ENCODE measurements around the gene SIK2. TPM values are rescaled to one million over a fixed set of nuclear protein-coding genes. Genes with fewer than 3 reads are reported as not detected.
"Not testable (repeated sequence)": the region's sequence is repeated elsewhere in the genome, so short reads cannot be mapped to it uniquely, and the experiment has no call there.

Gene SIK2
- total RNA-seq, 2 donors from 2014 or later, result 16.2 to 21.3 TPM

DNA sequence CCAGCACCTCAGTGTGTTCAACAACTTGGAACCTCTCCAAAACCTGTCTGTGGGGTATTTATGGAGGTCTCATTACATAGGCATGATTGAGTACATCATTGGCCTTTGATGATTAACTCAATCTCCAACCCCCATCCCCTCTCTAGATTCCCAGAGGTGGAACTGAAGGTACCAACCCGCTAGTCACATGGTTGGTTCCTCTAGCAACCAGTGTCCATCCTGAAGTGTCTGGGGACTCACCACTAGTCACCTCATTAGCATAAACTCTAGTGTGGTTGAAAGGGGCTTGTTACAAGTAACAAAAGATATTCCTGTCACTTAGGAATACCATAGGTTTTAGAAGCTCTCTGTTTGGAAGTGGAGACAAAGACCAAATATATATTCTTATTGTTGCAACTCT lies 40.3 kb downstream of the SIK2 start:
- H3K4me3 ChIP-seq, result no peak overlapping the region
- H3K27ac ChIP-seq, result no peak overlapping the region
- no peaks in the 10 kb centered on the region for H3K4me1 ChIP-seq
- no peak for DNase-seq
- no peaks in the 10 kb centered on the region for H3K9me3 ChIP-seq
- TF ChIP-seq, protein P1, sequence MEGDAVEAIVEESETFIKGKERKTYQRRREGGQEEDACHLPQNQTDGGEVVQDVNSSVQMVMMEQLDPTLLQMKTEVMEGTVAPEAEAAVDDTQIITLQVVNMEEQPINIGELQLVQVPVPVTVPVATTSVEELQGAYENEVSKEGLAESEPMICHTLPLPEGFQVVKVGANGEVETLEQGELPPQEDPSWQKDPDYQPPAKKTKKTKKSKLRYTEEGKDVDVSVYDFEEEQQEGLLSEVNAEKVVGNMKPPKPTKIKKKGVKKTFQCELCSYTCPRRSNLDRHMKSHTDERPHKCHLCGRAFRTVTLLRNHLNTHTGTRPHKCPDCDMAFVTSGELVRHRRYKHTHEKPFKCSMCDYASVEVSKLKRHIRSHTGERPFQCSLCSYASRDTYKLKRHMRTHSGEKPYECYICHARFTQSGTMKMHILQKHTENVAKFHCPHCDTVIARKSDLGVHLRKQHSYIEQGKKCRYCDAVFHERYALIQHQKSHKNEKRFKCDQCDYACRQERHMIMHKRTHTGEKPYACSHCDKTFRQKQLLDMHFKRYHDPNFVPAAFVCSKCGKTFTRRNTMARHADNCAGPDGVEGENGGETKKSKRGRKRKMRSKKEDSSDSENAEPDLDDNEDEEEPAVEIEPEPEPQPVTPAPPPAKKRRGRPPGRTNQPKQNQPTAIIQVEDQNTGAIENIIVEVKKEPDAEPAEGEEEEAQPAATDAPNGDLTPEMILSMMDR (IDR thresholded peaks at IDR 0.05), result no peak
- H3K27me3 ChIP-seq, result no peaks in the 10 kb centered on the region
- no peaks in the 10 kb centered on the region for H3K36me3 ChIP-seq
- intact Hi-C loops (cut with DNase I), result no loop called here
- no peak overlapping the region for H3K9ac ChIP-seq (ENCODE audit: low read depth in 2 of 2, low read length in 2 of 2)

DNA sequence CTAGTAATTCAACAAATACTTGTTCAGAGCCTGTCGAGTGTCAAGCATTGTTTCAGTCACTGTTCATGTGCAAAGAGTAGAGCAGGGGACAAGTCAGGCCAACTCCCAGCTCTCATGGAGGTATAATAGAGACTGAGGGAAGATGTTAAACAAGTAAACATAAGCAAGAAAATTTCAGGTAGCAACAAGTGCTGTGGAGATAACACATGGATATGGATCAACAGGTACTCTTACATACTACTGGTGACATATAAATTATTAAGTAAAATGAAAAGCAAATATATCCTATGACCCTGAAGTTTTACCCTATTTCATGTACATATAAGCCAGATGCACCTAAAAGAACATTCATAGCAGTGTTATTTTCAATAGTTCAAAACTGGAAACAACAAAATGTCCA lies 42.7 kb downstream of the SIK2 start:
- H3K9ac ChIP-seq (ENCODE audit: low read depth in 2 of 2, low read length in 2 of 2), result no peak overlapping the region
- TF ChIP-seq, protein P1 (IDR thresholded peaks at IDR 0.05), result no peak
- H3K4me1 ChIP-seq, result no peaks in the 10 kb centered on the region
- no peaks in the 10 kb centered on the region for H3K9me3 ChIP-seq
- H3K36me3 ChIP-seq, result no peaks in the 10 kb centered on the region
- intact Hi-C loops (cut with DNase I), result no loop called here
- no peak for DNase-seq
- H3K27me3 ChIP-seq, result no peaks in the 10 kb centered on the region
- no peak overlapping the region for H3K27ac ChIP-seq
- no peak overlapping the region for H3K4me3 ChIP-seq

DNA sequence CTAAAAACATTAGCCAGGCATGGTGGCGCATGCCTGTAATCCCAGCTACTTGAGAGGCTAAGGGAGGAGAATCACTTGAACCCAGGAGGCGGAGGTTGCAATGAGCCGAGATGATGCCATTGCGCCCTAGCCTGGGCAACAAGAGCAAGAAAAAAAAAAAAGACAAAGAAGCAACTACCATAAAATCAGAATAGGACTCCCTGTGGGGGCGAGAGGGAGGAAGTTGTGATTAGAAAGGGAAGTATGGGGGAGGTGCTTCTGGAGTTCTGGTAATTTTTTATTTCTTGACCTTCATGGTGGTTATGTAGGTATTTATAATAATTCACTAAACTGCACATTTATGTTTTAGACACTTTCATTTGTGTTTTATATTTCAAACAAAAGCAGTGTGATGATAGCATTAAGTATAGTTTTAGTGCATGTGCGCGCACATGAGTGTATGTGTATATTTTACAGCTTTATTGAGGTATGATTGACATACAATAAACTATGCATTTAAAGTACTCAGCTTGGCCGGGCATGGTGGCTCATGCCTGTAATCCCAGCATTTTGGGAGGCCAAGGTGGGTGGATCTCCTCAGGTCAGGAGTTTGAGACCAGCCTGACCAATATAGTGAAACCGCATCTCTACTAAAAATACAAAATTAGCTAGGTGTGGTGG lies 43.5 kb downstream of the SIK2 start:
- Histone ChIP-seq H3K27ac (peak overlapping the region; percentile 51), H3K4me3 (no peak overlapping the region), H3K9ac (ENCODE audit: low read depth in 2 of 2, low read length in 2 of 2) (no peak overlapping the region), H3K27me3 (no peaks in the 10 kb centered on the region), H3K36me3 (no peaks in the 10 kb centered on the region), H3K9me3 (no peaks in the 10 kb centered on the region), H3K4me1 (no peaks in the 10 kb centered on the region)
- intact Hi-C loops (cut with DNase I), result no loop called here
- no peak for DNase-seq
- TF ChIP-seq, protein P1 (IDR thresholded peaks at IDR 0.05), result no peak

DNA sequence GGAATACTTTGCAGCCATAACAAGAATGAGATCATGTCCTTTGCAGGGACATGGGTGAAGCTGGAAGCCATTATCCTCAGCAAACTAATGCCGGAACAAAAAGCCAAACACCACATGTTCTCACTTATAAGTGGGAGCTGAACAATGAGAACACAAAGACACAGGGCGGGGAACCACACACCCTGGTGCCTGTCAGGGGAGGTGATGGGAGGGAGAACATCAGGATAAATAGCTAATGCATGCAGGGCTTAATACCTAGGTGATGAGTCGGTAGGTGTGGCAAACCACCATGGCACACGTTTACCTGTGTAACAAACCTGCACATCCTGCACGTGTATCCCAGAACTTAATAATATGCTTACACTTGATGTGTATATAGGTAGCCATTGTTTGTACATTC lies 49.1 kb downstream of the SIK2 start:
- H3K9me3 ChIP-seq; H3K36me3 ChIP-seq; DNase-seq; H3K4me3 ChIP-seq; H3K27ac ChIP-seq; H3K9ac ChIP-seq (ENCODE audit: low read depth in 2 of 2, low read length in 2 of 2); intact Hi-C loops (cut with DNase I); H3K27me3 ChIP-seq; H3K4me1 ChIP-seq: not testable (repeated sequence)

DNA sequence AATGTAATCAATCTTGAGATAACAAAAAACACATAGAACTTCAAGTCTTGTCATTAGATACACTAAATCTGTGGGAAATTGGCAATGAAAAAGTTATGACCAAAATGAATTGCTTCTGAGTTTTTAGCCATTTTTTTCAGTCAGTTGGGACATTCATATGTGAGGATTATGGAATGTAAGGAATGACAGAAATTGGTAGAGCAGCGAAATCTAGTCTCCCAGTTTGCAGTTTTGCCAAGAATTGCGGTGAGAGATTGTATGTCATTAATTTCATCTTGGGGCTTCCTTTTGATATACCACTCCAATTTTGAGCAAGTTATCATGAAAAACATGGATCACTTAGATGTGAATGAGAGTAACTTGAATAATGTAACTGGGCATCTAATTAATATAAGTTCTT lies 49.9 kb downstream of the SIK2 start:
- Histone ChIP-seq H3K4me3 (no peak overlapping the region), H3K27me3 (no peaks in the 10 kb centered on the region), H3K27ac (no peak overlapping the region), H3K9ac (ENCODE audit: low read depth in 2 of 2, low read length in 2 of 2) (no peak overlapping the region), H3K9me3 (no peaks in the 10 kb centered on the region), H3K4me1 (no peaks in the 10 kb centered on the region), H3K36me3 (no peaks in the 10 kb centered on the region)
- DNase-seq, result no peak
- intact Hi-C loops (cut with DNase I), result no loop called here
- TF ChIP-seq, protein P1 (IDR thresholded peaks at IDR 0.05), result no peak

DNA sequence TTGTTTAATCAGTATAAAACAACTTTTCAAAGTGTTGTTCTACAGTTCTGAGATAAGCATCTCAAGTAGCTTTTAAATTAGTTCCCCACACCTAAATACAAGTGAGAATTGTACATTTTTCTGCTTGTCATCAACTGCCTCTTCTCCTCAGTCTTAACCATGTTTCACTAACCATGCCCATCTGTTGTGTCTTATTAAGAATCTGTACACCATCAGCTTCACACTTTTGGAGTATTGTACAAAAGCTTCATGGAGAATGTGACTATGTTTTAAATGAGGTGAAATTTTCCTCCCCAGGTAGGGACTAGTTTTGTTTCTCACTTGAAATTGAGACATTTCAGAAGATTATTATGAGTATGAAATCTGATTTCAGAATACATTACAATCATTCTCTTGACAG lies 52.4 kb downstream of the SIK2 start:
- no peaks in the 10 kb centered on the region for H3K9me3 ChIP-seq
- DNase-seq, result no peak
- H3K4me1 ChIP-seq, result no peaks in the 10 kb centered on the region
- intact Hi-C loops (cut with DNase I), result no loop called here
- no peaks in the 10 kb centered on the region for H3K27me3 ChIP-seq
- H3K4me3 ChIP-seq, result no peak overlapping the region
- TF ChIP-seq, protein P1 (IDR thresholded peaks at IDR 0.05), result no peak
- H3K27ac ChIP-seq, result no peak overlapping the region
- no peak overlapping the region for H3K9ac ChIP-seq (ENCODE audit: low read depth in 2 of 2, low read length in 2 of 2)
- H3K36me3 ChIP-seq, result no peaks in the 10 kb centered on the region

All from colonic mucosa (tissue), 4 donors.